H9 (cell line): ENCODE measurements around the gene AIF1L. TPM values are rescaled to one million over a fixed set of nuclear protein-coding genes. Genes with fewer than 3 reads are reported as not detected.

ENCODE experiments used
- DNase-seq: peaks from one replicate; pipeline ENCODE4 v3.0.0-alpha.2; 2017
- H2AFZ ChIP-seq: one replicate; pipeline ENCODE4 v1.6.1; 2013; ENCODE audit warnings: mild to moderate bottlenecking, low read length, control low read depth, moderate library complexity
- H2AK5ac ChIP-seq: 2 replicates; pipeline ENCODE4 v1.6.1; 2013; ENCODE audit warnings: low read length, control low read depth, mixed read lengths; ENCODE audit not compliant: insufficient read length
- H2BK120ac ChIP-seq: one replicate; pipeline ENCODE4 v1.6.1; 2013; ENCODE audit warnings: low read depth, mild to moderate bottlenecking, low read length, control low read depth, inconsistent platforms; ENCODE audit not compliant: poor library complexity, severe bottlenecking
- H2BK12ac ChIP-seq: 2 replicates; pipeline ENCODE4 v1.6.1; 2013; ENCODE audit warnings: low read length, control low read depth, mixed read lengths, low read depth; ENCODE audit not compliant: insufficient read length
- H2BK15ac ChIP-seq: 2 replicates; pipeline ENCODE4 v1.6.1; 2013; ENCODE audit warnings: low read depth, low read length, control low read depth
- H2BK20ac ChIP-seq: one replicate; pipeline ENCODE4 v1.6.1; 2013; ENCODE audit warnings: low read depth, mild to moderate bottlenecking, low read length, control low read depth, inconsistent platforms; ENCODE audit not compliant: poor library complexity, severe bottlenecking
- H2BK5ac ChIP-seq: 2 replicates; pipeline ENCODE4 v1.6.1; 2013; ENCODE audit warnings: low read length, control low read depth, mixed read lengths; ENCODE audit not compliant: insufficient read length
- H3K14ac ChIP-seq: 2 replicates; pipeline ENCODE4 v1.6.1; 2013; ENCODE audit warnings: low read length, control low read depth; ENCODE audit not compliant: insufficient read depth
- H3K18ac ChIP-seq: 2 replicates; pipeline ENCODE4 v1.6.1; 2013; ENCODE audit warnings: low read depth, mild to moderate bottlenecking, mixed read lengths, low read length, control low read depth; ENCODE audit not compliant: insufficient read length
- H3K23ac ChIP-seq: 2 replicates; pipeline ENCODE4 v1.6.1; 2013; ENCODE audit warnings: low read length, control low read depth, mixed read lengths, low read depth; ENCODE audit not compliant: insufficient read length
- H3K23me2 ChIP-seq: 2 replicates; pipeline ENCODE4 v1.6.1; 2013; ENCODE audit warnings: low read depth, mild to moderate bottlenecking, mixed read lengths, low read length, control low read depth; ENCODE audit not compliant: insufficient read length, poor library complexity, severe bottlenecking
- H3K27ac ChIP-seq: 2 replicates; pipeline ENCODE4 v1.5.1; 2013; ENCODE audit warnings: low read length, control low read depth, mixed read lengths, low read depth; ENCODE audit not compliant: insufficient read length
- H3K27me3 ChIP-seq: 2 replicates; pipeline ENCODE4 v1.6.1; 2013; ENCODE audit warnings: low read length, control low read depth, inconsistent platforms; ENCODE audit not compliant: insufficient read depth
- H3K4ac ChIP-seq: 2 replicates; pipeline ENCODE4 v1.6.1; 2013; ENCODE audit warnings: low read depth, mild to moderate bottlenecking, control low read depth, inconsistent platforms, low read length, moderate library complexity
- H3K4me1 ChIP-seq: 2 replicates; pipeline ENCODE4 v1.6.1; 2013; ENCODE audit warnings: low read length, control low read depth, inconsistent platforms; ENCODE audit not compliant: insufficient read depth
- H3K4me2 ChIP-seq: 2 replicates; pipeline ENCODE4 v1.6.1; 2013; ENCODE audit warnings: low read length, control low read depth, mixed read lengths; ENCODE audit not compliant: insufficient read length, insufficient read depth
- H3K56ac ChIP-seq: 2 replicates; pipeline ENCODE4 v1.6.1; 2013; ENCODE audit warnings: low read depth, mild to moderate bottlenecking, mixed read lengths, low read length, control low read depth; ENCODE audit not compliant: insufficient read length
- H3K79me1 ChIP-seq: 2 replicates; pipeline ENCODE4 v1.6.1; 2013; ENCODE audit warnings: low read depth, mild to moderate bottlenecking, moderate library complexity, low read length, control low read depth, inconsistent platforms; ENCODE audit not compliant: insufficient read depth, poor library complexity, severe bottlenecking
- H3K79me2 ChIP-seq: 2 replicates; pipeline ENCODE4 v1.6.1; 2013; ENCODE audit warnings: low read length, control low read depth, inconsistent platforms; ENCODE audit not compliant: insufficient read depth
- H3K9ac ChIP-seq: 2 replicates; pipeline ENCODE4 v1.6.1; 2013; ENCODE audit warnings: low read length, control low read depth, mixed read lengths; ENCODE audit not compliant: insufficient read length; ENCODE audit errors: extremely low read depth
- H3K9me3 ChIP-seq: one replicate; pipeline ENCODE4 v1.6.1; 2013; ENCODE audit warnings: low read depth, low read length, inconsistent platforms; ENCODE audit not compliant: control insufficient read depth
- H3T11ph ChIP-seq: one replicate; pipeline ENCODE4 v1.6.1; 2013; ENCODE audit warnings: mild to moderate bottlenecking, low read length, control low read depth, inconsistent platforms
- H4K20me1 ChIP-seq: one replicate; pipeline ENCODE4 v1.6.1; 2013; ENCODE audit not compliant: control insufficient read depth, insufficient read length, insufficient read depth
- H4K5ac ChIP-seq: 2 replicates; pipeline ENCODE4 v1.6.1; 2013; ENCODE audit warnings: low read depth, mild to moderate bottlenecking, mixed read lengths, low read length, control low read depth; ENCODE audit not compliant: insufficient read length
- H4K8ac ChIP-seq: replicated peaks from 2 replicates; pipeline ENCODE4 v1.6.1; 2013; ENCODE audit warnings: low read length, control low read depth, mixed read lengths, low read depth; ENCODE audit not compliant: insufficient read length
- H4K91ac ChIP-seq: 2 replicates; pipeline ENCODE4 v1.6.1; 2013; ENCODE audit warnings: low read depth, mild to moderate bottlenecking, moderate library complexity, mixed read lengths, low read length, control low read depth; ENCODE audit not compliant: insufficient read length
- H3K27ac Mint-ChIP-seq, 3 experiments: 2 replicates in 2 of 3; 3 replicates in 1 of 3; pipeline ENCODE4 v1.8.0; 2020 to 2021; ENCODE audit warnings: mixed read lengths in 3 of 3, mild to moderate bottlenecking in 1 of 3, moderate library complexity in 1 of 3
- H3K27me3 Mint-ChIP-seq: 2 replicates; pipeline ENCODE4 v1.8.0; 2021; ENCODE audit warnings: low read depth, mild to moderate bottlenecking, moderate library complexity, mixed read lengths
- H3K36me3 Mint-ChIP-seq, 3 experiments: 2 replicates in 2 of 3; 3 replicates in 1 of 3; pipeline ENCODE4 v1.8.0; 2020 to 2021; ENCODE audit warnings: low read depth in 3 of 3, mixed read lengths in 3 of 3; ENCODE audit not compliant: insufficient read depth in 1 of 3
- H3K4me1 Mint-ChIP-seq, 2 experiments: 2 replicates each; pipeline ENCODE4 v1.8.0; 2020; ENCODE audit warnings: mixed read lengths in 2 of 2
- H3K4me3 Mint-ChIP-seq, 2 experiments: 2 replicates in 1 of 2; 3 replicates in 1 of 2; pipeline ENCODE4 v1.8.0; 2020 to 2021; ENCODE audit warnings: mild to moderate bottlenecking in 2 of 2, mixed read lengths in 2 of 2, moderate library complexity in 1 of 2
- H3K9me3 Mint-ChIP-seq, 2 experiments: 2 replicates in 1 of 2; 3 replicates in 1 of 2; pipeline ENCODE4 v1.8.0; 2020; ENCODE audit warnings: mild to moderate bottlenecking in 2 of 2, mixed read lengths in 2 of 2, moderate library complexity in 1 of 2
- WGBS: extraction: QIAGEN DNeasy Blood & Tissue Kit; methylation state at CpG from one replicate; pipeline ENCODE4 v1.1.7; 2013; ENCODE audit warnings: missing lambda C conversion rate, low lambda C conversion rate, mixed read lengths; ENCODE audit not compliant: insufficient read length; ENCODE audit errors: extremely low coverage; 5-methylcytosine and 5-hydroxymethylcytosine counted together
- total RNA-seq: library from RNA; stranded (reverse); gene quantifications from 2 replicates; pipeline ENCODE4 v1.2.1, GENCODE V29; 2021
- TF ChIP-seq, protein P1 (sequence below): fragments of 200-600 bp; sonication (generic); conservative IDR thresholded peaks from 3 replicates; pipeline ENCODE4 v1.8.0; 2021; ENCODE audit warnings: antibody characterized with exemption, mild to moderate bottlenecking

The AIF1L gene
- total RNA-seq, 1 experiment from 2014 or later, result 122 TPM

DNA sequence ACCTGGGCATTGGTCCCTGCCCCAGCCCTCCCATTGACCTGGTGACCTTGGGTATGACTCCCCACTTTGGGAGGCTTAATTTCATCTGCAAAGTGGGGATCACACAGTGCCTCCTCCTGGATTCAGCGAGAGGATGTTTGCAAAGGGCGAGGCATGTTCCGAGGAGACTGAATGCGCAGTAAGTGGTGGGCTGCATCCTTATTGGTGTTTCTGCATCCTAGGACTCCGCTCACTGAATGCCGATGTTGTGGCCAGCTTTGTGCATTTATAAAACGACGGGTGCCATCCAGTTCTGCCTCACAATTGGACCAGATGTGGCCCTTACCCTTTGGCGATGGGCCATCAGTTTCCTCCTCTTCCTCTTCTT is 23.5 kb upstream of the AIF1L start:
- Histone ChIP-seq H2BK15ac (no peak overlapping the region), H3K14ac (no peak overlapping the region), H3K9me3 (no peaks in the 10 kb centered on the region), H3K4ac (no peak overlapping the region), H3T11ph (no peak overlapping the region), H3K9ac (no peak overlapping the region), H4K8ac (no peak overlapping the region), H4K91ac (no peak overlapping the region), H2AFZ (no peak overlapping the region), H3K4me2 (no peak overlapping the region), H2AK5ac (no peak overlapping the region), H3K4me1 (no peaks in the 10 kb centered on the region), H3K56ac (no peak overlapping the region), H2BK12ac (no peak overlapping the region), H2BK20ac (no peak overlapping the region), H3K18ac (no peak overlapping the region), H3K79me2 (no peaks in the 10 kb centered on the region), H3K27me3 (no peaks in the 10 kb centered on the region), H3K23me2 (no peaks in the 10 kb centered on the region), H2BK120ac (no peak overlapping the region), H3K23ac (no peak overlapping the region), H3K27ac (no peak overlapping the region), H4K20me1 (no peaks in the 10 kb centered on the region), H3K79me1 (no peaks in the 10 kb centered on the region), H4K5ac (no peak overlapping the region), H2BK5ac (no peak overlapping the region)
- H3K27ac Mint-ChIP-seq, result peak overlapping the region in 1 of 3 experiments; percentile 55; a peak in 1 of 7 replicates
- no CpG with 5 or more reads among the region's 9 CpGs for WGBS
- H3K9me3 Mint-ChIP-seq, result no peaks in the 10 kb centered on the region; a peak in 2 of 5 replicates
- DNase-seq, result no peak
- H3K4me1 Mint-ChIP-seq, result 0 out of 4 replicates have a peak, but pooled peaks cover 0 to 6% of the 10 kb centered on the region in 2 experiments
- TF ChIP-seq, protein P1, sequence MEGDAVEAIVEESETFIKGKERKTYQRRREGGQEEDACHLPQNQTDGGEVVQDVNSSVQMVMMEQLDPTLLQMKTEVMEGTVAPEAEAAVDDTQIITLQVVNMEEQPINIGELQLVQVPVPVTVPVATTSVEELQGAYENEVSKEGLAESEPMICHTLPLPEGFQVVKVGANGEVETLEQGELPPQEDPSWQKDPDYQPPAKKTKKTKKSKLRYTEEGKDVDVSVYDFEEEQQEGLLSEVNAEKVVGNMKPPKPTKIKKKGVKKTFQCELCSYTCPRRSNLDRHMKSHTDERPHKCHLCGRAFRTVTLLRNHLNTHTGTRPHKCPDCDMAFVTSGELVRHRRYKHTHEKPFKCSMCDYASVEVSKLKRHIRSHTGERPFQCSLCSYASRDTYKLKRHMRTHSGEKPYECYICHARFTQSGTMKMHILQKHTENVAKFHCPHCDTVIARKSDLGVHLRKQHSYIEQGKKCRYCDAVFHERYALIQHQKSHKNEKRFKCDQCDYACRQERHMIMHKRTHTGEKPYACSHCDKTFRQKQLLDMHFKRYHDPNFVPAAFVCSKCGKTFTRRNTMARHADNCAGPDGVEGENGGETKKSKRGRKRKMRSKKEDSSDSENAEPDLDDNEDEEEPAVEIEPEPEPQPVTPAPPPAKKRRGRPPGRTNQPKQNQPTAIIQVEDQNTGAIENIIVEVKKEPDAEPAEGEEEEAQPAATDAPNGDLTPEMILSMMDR, result no peak
- H3K4me3 Mint-ChIP-seq, result no peak overlapping the region
- H3K27me3 Mint-ChIP-seq, result no peaks in the 10 kb centered on the region
- H3K36me3 Mint-ChIP-seq, result peaks cover 0 to 5% (median 0%) of the 10 kb centered on the region in 3 experiments; a peak in 1 of 7 replicates
